GM12892 (cell line): ENCODE data around the gene GSG1L.

ENCODE experiments used
- POLR2A ChIP-seq: IDR thresholded peaks from 2 replicates; pipeline ENCODE4 v1.6.1; 2011; ENCODE audit warnings: low read depth, low read length, control low read depth
- POLR2AphosphoS5 ChIP-seq: IDR thresholded peaks from 2 replicates; pipeline ENCODE4 v1.6.1; 2011; ENCODE audit warnings: low read depth, low read length, control low read depth

GRCh38 chr16:27868180-27868579, 195.3 kb downstream of the GSG1L start:
- TF ChIP-seq POLR2A, result no peak
- TF ChIP-seq POLR2AphosphoS5, result no peak
